Measurements from ENCODE around the gene PCDH8.

- TF ChIP-seq, protein P1, sequence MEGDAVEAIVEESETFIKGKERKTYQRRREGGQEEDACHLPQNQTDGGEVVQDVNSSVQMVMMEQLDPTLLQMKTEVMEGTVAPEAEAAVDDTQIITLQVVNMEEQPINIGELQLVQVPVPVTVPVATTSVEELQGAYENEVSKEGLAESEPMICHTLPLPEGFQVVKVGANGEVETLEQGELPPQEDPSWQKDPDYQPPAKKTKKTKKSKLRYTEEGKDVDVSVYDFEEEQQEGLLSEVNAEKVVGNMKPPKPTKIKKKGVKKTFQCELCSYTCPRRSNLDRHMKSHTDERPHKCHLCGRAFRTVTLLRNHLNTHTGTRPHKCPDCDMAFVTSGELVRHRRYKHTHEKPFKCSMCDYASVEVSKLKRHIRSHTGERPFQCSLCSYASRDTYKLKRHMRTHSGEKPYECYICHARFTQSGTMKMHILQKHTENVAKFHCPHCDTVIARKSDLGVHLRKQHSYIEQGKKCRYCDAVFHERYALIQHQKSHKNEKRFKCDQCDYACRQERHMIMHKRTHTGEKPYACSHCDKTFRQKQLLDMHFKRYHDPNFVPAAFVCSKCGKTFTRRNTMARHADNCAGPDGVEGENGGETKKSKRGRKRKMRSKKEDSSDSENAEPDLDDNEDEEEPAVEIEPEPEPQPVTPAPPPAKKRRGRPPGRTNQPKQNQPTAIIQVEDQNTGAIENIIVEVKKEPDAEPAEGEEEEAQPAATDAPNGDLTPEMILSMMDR (conservative IDR thresholded peaks at IDR 0.05), result no peak
- no peak for TF ChIP-seq ZFX (IDR thresholded peaks at IDR 0.05)
Measured at GRCh38 chr13:52878831-52879230, 30.4 kb upstream of the PCDH8 start.

All from C4-2B (cell line).